Tibial nerve (tissue), 4 donors: ENCODE data around the gene LRRC8D.

Experiments used
- CTCF ChIP-seq, 5 experiments: fragments of 200-600 bp in 3 of 5; fragments of 450-650 bp in 2 of 5; sonication (generic) in 3 of 5; IDR thresholded peaks; one replicate each; pipeline ENCODE4 v1.5.1; 2016 to 2019; ENCODE audit warnings: antibody characterized with exemption in 5 of 5, mild to moderate bottlenecking in 3 of 5, moderate library complexity in 2 of 5
- EP300 ChIP-seq, 2 donors: sonication (generic); formaldehyde crosslinking; IDR thresholded peaks; one replicate each; pipeline ENCODE4 v1.6.1; 2017; ENCODE audit warnings: antibody characterized with exemption in 2 of 2, mild to moderate bottlenecking in 1 of 2
- POLR2A ChIP-seq, 2 donors: fragments of 450-650 bp; IDR thresholded peaks; one replicate each; pipeline ENCODE4 v1.6.1; 2017; ENCODE audit warnings: antibody characterized with exemption in 2 of 2, mild to moderate bottlenecking in 2 of 2, moderate library complexity in 2 of 2

GRCh38 chr1:89815611-89816010 is 5.2 kb upstream of the LRRC8D start:
- TF ChIP-seq CTCF (IDR thresholded peaks at IDR 0.05) (no peak), EP300 (IDR thresholded peaks at IDR 0.05) (peak in 1 of 2 donors; percentile 68), POLR2A (IDR thresholded peaks at IDR 0.05) (no peak)
